Transverse colon (tissue), 4 donors: ENCODE data around the gene ADAMTS16.

ENCODE experiments used
- EP300 ChIP-seq: sonication (generic); formaldehyde crosslinking; IDR thresholded peaks from one replicate; pipeline ENCODE4 v1.6.1; 2017; ENCODE audit warnings: antibody characterized with exemption, low read depth
- POLR2A ChIP-seq: fragments of 450-650 bp; IDR thresholded peaks from one replicate; pipeline ENCODE4 v1.6.1; 2016; ENCODE audit warnings: antibody characterized with exemption, mild to moderate bottlenecking, moderate library complexity
- POLR2AphosphoS5 ChIP-seq, 3 donors: sonication (generic); formaldehyde crosslinking; IDR thresholded peaks; one replicate each; pipeline ENCODE4 v1.6.1; 2016; ENCODE audit warnings: antibody characterized with exemption in 3 of 3
- TF ChIP-seq, protein P1 (sequence below), 5 experiments: fragments of 200-600 bp in 3 of 5; fragments of 450-650 bp in 2 of 5; sonication (generic) in 3 of 5; IDR thresholded peaks; 1 replicate in 2 of 5; 2 replicates in 3 of 5; pipeline ENCODE4 v1.5.1; 2016 to 2017; ENCODE audit warnings: antibody characterized with exemption in 5 of 5, inconsistent platforms in 3 of 5, mild to moderate bottlenecking in 2 of 5, moderate library complexity in 1 of 5

DNA sequence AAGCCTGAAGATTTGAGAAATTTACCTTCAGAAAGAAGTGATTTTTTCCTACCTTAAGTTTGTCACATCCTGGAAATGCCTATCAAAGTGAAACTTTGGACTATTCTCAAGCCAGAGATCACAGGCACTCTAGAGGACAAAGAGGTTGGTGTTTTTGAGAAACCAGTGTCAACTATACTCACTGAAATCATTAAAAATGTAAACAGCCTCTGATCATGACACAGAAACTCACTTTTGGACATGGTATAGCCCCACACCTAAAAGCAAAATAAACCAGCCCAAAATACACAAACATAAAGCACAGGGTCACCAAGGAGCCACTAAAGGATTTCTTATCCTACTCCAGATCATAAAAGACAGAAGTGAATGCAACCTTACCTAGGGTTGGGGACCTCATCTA is 216.6 kb downstream of the ADAMTS16 start:
- TF ChIP-seq, protein P1, sequence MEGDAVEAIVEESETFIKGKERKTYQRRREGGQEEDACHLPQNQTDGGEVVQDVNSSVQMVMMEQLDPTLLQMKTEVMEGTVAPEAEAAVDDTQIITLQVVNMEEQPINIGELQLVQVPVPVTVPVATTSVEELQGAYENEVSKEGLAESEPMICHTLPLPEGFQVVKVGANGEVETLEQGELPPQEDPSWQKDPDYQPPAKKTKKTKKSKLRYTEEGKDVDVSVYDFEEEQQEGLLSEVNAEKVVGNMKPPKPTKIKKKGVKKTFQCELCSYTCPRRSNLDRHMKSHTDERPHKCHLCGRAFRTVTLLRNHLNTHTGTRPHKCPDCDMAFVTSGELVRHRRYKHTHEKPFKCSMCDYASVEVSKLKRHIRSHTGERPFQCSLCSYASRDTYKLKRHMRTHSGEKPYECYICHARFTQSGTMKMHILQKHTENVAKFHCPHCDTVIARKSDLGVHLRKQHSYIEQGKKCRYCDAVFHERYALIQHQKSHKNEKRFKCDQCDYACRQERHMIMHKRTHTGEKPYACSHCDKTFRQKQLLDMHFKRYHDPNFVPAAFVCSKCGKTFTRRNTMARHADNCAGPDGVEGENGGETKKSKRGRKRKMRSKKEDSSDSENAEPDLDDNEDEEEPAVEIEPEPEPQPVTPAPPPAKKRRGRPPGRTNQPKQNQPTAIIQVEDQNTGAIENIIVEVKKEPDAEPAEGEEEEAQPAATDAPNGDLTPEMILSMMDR (IDR thresholded peaks at IDR 0.05) = no peak
- TF ChIP-seq EP300 (no peak), POLR2AphosphoS5 (IDR thresholded peaks at IDR 0.05) (no peak), POLR2A (no peak)
